Esophagus squamous epithelium (tissue), 5 donors: ENCODE results near the gene PADI6. TPM values are rescaled to one million over a fixed set of nuclear protein-coding genes. Genes with fewer than 3 reads are reported as not detected.

Experiments used
- DNase-seq: peaks from one replicate; lab custom pipeline; 2025; lab: John Stamatoyannopoulos, UW
- H3K27ac ChIP-seq, 4 donors: fragments of 200-600 bp; sonication (generic); one replicate each; pipeline ENCODE4 v1.5.1; 2016 to 2019; ENCODE audit warnings: mild to moderate bottlenecking in 1 of 4
- H3K27me3 ChIP-seq, 4 donors: fragments of 200-600 bp; sonication (generic); 1 replicate in 3 of 4; 2 replicates in 1 of 4; pipeline versions ENCODE4 v1.5.1 to v1.6.0; 2017 to 2021; ENCODE audit warnings: antibody characterized with exemption in 1 of 4
- H3K36me3 ChIP-seq, 3 donors: fragments of 200-600 bp; sonication (generic); one replicate each; pipeline ENCODE4 v1.5.1; 2016 to 2019
- H3K4me1 ChIP-seq, 3 donors: fragments of 200-600 bp; sonication (generic); one replicate each; pipeline ENCODE4 v1.5.1; 2017 to 2019
- H3K4me3 ChIP-seq, 4 donors: fragments of 200-600 bp; sonication (generic); 1 replicate in 3 of 4; 2 replicates in 1 of 4; pipeline ENCODE4 v1.5.1; 2016 to 2019; ENCODE audit warnings: mild to moderate bottlenecking in 2 of 4, moderate library complexity in 1 of 4
- H3K9me3 ChIP-seq, 3 donors: fragments of 200-600 bp; sonication (generic); one replicate each; pipeline ENCODE4 v1.5.1; 2016 to 2019
- CTCF ChIP-seq, 6 experiments: fragments of 450-650 bp in 4 of 6; fragments of 200-600 bp in 2 of 6; sonication (generic) in 2 of 6; IDR thresholded peaks; one replicate each; pipeline ENCODE4 v1.5.1; 2016 to 2019; ENCODE audit warnings: antibody characterized with exemption in 6 of 6, mild to moderate bottlenecking in 4 of 6, moderate library complexity in 4 of 6
- POLR2A ChIP-seq, 4 donors: fragments of 450-650 bp; IDR thresholded peaks; one replicate each; pipeline ENCODE4 v1.6.1; 2017; ENCODE audit warnings: antibody characterized with exemption in 4 of 4, mild to moderate bottlenecking in 4 of 4, moderate library complexity in 3 of 4
- WGBS, 2 donors: methylation state at CpG; one replicate each; pipeline ENCODE4 v1.1.5; 2018; 5-methylcytosine and 5-hydroxymethylcytosine counted together
- intact Hi-C: fragments of 100-400 bp; cut with DNase I; formaldehyde crosslinking; loops from one replicate; pipeline ENCODE4 v1.15.0; 2022
- total RNA-seq, 4 donors: library from RNA; depleted of rRNA; stranded (reverse); fragments of >200 nt; gene quantifications; one replicate each; pipeline ENCODE4 v1.1.0, GENCODE V29; 2016
- donor health status: DM: yes; HTN: yes; CAD: no.

PADI6 gene
- total RNA-seq, 4 donors from 2014 or later = not detected

- H3K4me1 ChIP-seq = peaks cover 0 to 8% (median 0%) of the 10 kb centered on the region in 3 donors
- no peak overlapping the region for H3K27ac ChIP-seq
- H3K4me3 ChIP-seq = no peak overlapping the region
- H3K9me3 ChIP-seq = no peaks in the 10 kb centered on the region
- 60 to 88% methylated on average over 1 to 5 of the region's 12 CpGs for WGBS, 2 donors
- no peaks in the 10 kb centered on the region for H3K36me3 ChIP-seq
- intact Hi-C loops = no loop called here
- H3K27me3 ChIP-seq = peaks cover 0 to 45% (median 0%) of the 10 kb centered on the region in 4 donors
- DNase-seq = no peak
- no peak for TF ChIP-seq CTCF (IDR thresholded peaks at IDR 0.05)
- no peak for TF ChIP-seq POLR2A (IDR thresholded peaks at IDR 0.05)
Measured at GRCh38 chr1:17363351-17363750, 8.6 kb upstream of the PADI6 start.

- WGBS, 2 donors = 50 to 68% methylated on average over 2 of the region's 4 CpGs
- no peaks in the 10 kb centered on the region for H3K36me3 ChIP-seq
- TF ChIP-seq POLR2A (IDR thresholded peaks at IDR 0.05) = no peak
- no peak for TF ChIP-seq CTCF (IDR thresholded peaks at IDR 0.05)
- H3K27ac ChIP-seq = no peak overlapping the region
- no peak overlapping the region for H3K4me3 ChIP-seq
- peaks cover 0 to 8% (median 0%) of the 10 kb centered on the region in 3 donors for H3K4me1 ChIP-seq
- H3K9me3 ChIP-seq = no peaks in the 10 kb centered on the region
- intact Hi-C loops = no loop called here
- no peak for DNase-seq
- peaks cover 0 to 42% (median 0%) of the 10 kb centered on the region in 4 donors for H3K27me3 ChIP-seq
Measured at GRCh38 chr1:17363771-17364170, 8.2 kb upstream of the PADI6 start.

GRCh38 chr1:17365293-17365692, 6.7 kb upstream of the PADI6 start:
- intact Hi-C loops = no loop called here
- no peak for DNase-seq
- H3K27me3 ChIP-seq = peaks cover 0 to 43% (median 0%) of the 10 kb centered on the region in 4 donors

GRCh38 chr1:17369466-17369865, 2.5 kb upstream of the PADI6 start:
- intact Hi-C loops = no loop called here
- Histone ChIP-seq H3K4me1 (peaks cover 0 to 8% (median 0%) of the 10 kb centered on the region in 3 donors), H3K4me3 (no peak overlapping the region), H3K27ac (no peak overlapping the region), H3K36me3 (no peaks in the 10 kb centered on the region), H3K27me3 (peaks cover 0 to 47% (median 0%) of the 10 kb centered on the region in 4 donors), H3K9me3 (no peaks in the 10 kb centered on the region)
- WGBS, 2 donors = no CpG with 5 or more reads among the region's 9 CpGs
- no peak for TF ChIP-seq POLR2A (IDR thresholded peaks at IDR 0.05)
- no peak for TF ChIP-seq CTCF (IDR thresholded peaks at IDR 0.05)
- DNase-seq = no peak

More at GRCh38 chr1:17365293-17365692, 6.7 kb upstream of the PADI6 start:
- H3K9me3 ChIP-seq = no peaks in the 10 kb centered on the region
- no peak overlapping the region for H3K27ac ChIP-seq
- 39 to 45% methylated on average over 3 of the region's 3 CpGs for WGBS, 2 donors
- no peaks in the 10 kb centered on the region for H3K36me3 ChIP-seq
- TF ChIP-seq POLR2A (IDR thresholded peaks at IDR 0.05) = no peak
- TF ChIP-seq CTCF (IDR thresholded peaks at IDR 0.05) = no peak
- no peak overlapping the region for H3K4me3 ChIP-seq
- peaks cover 0 to 8% (median 0%) of the 10 kb centered on the region in 3 donors for H3K4me1 ChIP-seq

- WGBS, 2 donors = 35 to 50% methylated on average over 2 of the region's 2 CpGs
- intact Hi-C loops = no loop called here
- DNase-seq = no peak
- Histone ChIP-seq H3K27me3 (peaks cover 0 to 47% (median 0%) of the 10 kb centered on the region in 4 donors), H3K9me3 (no peaks in the 10 kb centered on the region), H3K36me3 (no peaks in the 10 kb centered on the region), H3K27ac (no peak overlapping the region), H3K4me3 (no peak overlapping the region), H3K4me1 (peaks cover 0 to 6% (median 0%) of the 10 kb centered on the region in 3 donors)
- no peak for TF ChIP-seq POLR2A (IDR thresholded peaks at IDR 0.05)
- TF ChIP-seq CTCF (IDR thresholded peaks at IDR 0.05) = peak in 4 of 6 experiments; percentile 23 to 66 (median 40)
Measured at GRCh38 chr1:17370618-17371017, 1.4 kb upstream of the PADI6 start.
